GM18499 (cell line): ENCODE measurements around the gene ANKRD52.
"Not testable (repeated sequence)": the region's sequence is repeated elsewhere in the genome, so short reads cannot be mapped to it uniquely, and the experiment has no call there.

Source experiments
- ATAC-seq: cut with Tn5 transposase; IDR thresholded peaks from one replicate; pipeline ENCODE4 v1.9.1; 2021; ENCODE audit warnings: moderate number of reproducible peaks; ENCODE audit not compliant: insufficient read depth, unreplicated experiment

Gene ANKRD52

DNA sequence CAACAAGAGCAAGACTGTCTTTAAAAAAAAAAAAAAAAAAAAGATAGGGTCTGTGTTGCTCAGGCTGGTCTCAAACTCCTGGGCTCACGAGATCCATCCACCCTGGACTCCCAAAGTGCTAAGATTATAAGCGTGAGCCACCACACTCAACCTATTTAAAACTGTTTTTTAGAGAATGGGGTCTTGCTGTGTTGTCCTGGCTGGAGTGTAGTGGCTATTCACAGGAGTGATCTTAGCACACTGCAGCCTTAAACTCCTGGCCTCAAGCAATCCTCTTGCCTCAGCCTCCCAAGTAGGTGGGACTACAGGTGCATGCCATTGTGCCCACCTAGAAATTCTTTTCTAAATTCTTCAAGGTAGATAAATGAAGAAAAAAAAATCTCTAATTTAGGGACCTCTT, 16.1 kb upstream of the ANKRD52 start:
- ATAC-seq, result no peak

- ATAC-seq, result not testable (repeated sequence)
These were observed 14.3 kb upstream of the ANKRD52 start for GRCh38 chr12:56272468-56272867.

- no peak for ATAC-seq
These were observed 12.8 kb upstream of the ANKRD52 start for GRCh38 chr12:56271031-56271430.

DNA sequence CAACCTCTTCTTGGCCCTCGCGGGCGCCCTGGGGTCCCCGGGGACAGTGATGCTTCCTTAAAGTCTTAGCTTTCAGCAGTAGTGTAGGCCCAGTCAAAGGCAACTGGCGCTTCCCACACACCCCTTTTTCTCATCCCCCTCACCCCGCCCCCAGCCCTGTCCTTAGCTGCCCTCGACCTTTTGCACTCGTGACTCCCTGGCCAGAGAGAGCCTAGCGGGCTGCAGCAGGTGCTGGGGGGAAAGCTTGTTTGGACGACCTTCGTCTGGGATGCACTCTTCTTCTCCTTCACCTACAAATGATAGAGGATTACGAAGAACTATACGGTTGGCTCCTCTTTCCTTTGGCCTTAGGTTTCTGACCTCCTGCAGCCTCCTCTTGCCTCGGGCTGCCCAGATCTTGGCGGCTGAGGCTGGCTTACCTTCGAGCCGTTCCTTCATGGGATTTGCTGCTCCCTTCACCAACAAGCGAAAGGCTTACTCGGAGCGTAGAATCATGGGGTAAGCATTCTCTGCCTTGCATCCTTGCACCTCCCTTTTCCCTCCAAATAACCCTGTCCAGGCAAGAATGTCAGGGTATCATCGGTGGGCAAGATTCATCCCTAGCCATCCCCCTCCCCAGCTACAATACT, 9.4 kb upstream of the ANKRD52 start:
- no peak for ATAC-seq

DNA sequence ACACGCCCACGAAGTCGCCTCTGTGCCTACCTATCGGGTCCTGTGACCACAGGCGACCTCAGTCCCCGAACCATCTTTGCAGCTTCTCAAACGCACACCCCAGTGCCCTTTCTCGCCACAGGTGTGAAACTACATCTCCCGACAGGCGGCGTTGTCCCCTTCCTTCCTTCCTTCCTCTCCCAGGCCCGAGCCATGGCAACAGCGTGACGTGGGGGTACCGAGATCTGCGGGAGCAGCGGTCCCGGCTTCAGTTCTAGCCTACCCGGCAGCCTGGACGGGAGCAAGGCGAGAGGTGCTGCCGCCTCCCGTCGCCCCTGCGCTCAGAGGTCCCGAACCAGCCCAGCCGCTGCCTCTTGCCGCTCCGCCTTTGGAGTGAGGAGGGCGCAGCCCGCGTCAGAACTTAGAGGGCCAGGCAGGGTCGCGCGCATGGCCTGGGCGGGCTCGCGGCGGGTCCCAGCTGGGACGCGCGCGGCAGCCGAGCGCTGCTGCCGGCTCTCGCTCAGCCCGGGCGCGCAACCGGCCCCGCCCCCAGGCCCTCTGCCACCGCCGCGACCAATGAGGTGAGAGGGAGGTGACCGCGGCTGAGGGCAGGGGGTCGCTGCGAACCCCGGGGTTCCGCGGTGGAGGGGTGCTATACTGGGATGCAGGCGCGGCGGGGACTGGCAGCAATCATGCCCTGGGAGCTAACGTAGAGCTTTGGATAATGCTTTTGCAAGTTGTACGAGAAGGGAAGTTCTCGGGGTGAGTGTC, 8.7 kb upstream of the ANKRD52 start, which contains the start of gene COQ10A:
COQ10A (plus strand) TSS at position 250 of the 750 bp plus-strand sequence; CDS start at position 427, 177 bp downstream.
- no peak for ATAC-seq

DNA sequence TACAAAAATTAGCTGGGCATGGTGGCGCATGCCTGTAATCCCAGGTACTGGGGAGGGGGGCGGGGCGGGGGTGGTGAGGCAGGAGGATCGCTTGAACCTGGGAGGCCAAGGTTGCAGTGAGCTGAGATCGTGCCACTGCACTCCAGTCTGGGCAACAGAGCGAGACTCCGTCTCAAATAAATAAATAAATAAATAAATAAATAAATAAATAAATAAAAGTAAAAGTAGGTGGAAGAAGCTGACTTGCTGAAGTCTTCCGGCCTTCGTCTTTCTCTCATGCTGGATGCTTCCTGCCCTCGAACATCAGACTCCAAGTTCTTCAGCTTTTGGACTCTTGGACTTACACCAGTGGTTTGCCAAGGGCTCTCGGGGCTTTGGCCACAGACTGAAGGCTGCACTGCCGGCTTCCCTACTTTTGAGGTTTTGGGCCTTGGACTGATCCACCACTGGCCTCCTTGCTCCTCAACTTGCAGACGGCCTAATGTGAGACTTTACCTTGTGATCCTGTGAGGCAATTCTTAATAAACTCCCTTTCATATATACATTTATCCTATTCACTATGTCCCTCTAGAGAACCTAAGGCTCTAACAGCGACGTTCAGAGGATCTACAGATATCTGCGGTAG, 8.0 kb upstream of the ANKRD52 start:
- ATAC-seq, result not testable (repeated sequence)

- not testable (repeated sequence) for ATAC-seq
These were observed 4.8 kb upstream of the ANKRD52 start for GRCh38 chr12:56262955-56263354.

- ATAC-seq, result no peak
These were observed 3.5 kb upstream of the ANKRD52 start for GRCh38 chr12:56261503-56262232.

- ATAC-seq, result no peak
These were observed 2.7 kb upstream of the ANKRD52 start for GRCh38 chr12:56260921-56261320.

- no peak for ATAC-seq
These were observed 2.2 kb upstream of the ANKRD52 start for GRCh38 chr12:56260380-56260779.

DNA sequence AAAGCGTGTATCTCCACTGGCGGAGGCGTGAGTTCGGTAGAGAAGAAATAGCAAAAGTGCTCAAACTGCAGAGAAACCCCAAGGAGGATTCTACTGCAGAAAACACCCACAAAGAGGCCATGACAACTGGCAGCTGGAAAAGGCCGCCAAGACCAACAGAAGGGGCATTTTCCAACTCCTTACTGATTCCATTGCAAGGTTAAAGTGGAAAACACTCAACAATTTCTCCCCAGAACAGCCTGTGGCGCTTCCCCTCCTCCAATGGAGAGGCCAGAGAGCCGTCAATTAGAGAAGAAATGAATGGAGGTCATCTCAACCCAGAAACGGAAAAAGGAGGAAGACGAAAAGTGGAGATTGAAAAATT, 618 bp upstream of the ANKRD52 start:
- ATAC-seq, result no peak

DNA sequence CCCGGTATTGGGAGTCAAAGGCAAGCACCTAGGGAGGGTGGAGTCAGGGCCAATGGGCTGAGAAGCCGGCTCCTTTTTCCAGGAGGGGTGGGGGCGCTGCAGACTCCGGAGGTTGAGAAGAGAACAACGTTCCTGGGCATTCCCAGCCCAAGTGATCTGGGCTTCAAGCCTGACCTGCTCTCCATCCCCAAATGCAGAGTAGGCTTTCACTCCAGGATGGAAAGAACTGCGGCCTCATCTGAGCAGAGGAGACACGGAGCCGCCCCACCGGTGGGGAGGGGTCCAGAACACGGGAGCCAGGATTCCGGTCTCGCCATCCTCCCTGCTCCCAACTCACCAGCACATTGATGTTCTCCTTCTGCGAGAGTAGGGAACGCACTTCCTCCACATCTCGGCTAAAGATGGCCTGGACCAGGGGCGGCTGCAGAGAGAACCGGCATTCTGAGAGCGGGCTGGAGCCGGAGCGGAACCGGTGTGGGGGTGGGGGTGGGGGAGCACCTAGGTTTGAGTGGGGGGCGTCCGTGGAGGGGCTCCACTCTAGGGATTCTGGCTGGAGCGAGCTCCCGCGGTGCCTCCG, 605 bp downstream of the ANKRD52 start:
- no peak for ATAC-seq

DNA sequence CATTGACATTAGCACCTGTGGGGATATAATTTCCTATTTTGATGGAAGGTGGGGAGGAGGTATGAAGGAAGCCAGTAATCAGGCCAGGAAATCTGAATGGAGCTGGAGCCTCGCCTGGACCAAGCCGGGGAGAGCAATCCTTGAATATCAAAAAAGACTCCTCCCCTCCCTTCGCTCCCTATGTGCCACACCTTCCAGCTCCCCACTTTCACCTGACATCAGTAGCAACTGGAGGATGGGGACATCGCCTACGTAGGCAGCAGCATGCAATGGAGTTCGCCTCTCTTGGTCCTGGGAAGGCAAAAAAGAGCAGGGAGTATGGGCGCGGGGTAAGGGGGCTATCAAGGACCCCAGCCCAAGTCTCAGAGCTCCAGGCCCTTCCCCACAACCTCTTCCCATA, 1.1 kb downstream of the ANKRD52 start:
- ATAC-seq, result no peak

DNA sequence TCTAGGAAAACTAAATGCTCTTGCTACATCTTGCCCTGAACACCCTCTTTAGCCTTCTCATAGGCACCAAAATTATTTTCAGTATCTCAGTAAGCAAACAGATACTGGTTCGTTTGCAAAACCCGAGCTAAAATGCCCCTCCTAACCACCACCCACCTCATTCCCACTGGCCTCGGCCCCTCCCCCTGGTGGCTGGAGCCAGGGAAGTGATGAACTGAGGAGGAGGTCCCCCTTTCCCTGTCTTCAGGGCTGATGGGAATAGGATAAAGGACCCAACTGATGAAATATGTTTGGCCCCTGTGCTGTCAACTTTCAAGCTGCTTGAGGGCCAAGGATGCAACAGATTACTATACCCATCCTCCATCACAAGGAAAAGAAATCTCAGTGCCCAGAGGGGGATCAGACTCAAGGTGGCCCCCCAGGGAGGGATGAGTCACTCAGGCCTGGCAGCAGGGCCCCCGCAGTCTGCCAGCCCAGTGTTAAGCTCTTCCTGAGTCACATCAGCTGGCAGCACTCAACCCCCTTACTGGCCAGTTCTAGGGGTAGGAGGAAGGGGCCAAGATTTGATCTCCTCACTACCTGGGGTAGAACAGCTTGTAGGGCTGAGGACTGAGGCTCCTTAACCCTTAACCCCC, 1.7 kb downstream of the ANKRD52 start:
- no peak for ATAC-seq

DNA sequence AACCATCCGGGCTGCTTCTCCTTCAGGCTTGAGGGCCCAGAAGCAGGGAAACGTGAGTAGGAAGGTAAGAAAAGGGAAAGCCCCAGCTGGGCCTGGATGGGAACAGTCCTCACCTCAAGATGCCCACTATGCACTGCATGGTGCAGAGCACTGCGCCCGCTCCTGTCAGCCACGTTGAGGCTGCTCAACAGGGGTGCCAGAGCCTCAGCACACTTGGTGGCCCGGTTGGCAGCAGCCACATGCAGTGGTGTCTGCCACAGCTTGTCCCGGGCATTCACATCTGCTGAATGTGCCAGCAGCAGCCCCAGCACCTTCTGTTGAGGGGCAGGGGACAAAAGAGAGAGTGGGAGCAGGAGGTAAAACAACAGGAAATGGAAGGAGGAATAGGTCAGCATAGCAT, 2.5 kb downstream of the ANKRD52 start:
- ATAC-seq, result no peak

GRCh38 chr12:56253091-56253490, 5.1 kb downstream of the ANKRD52 start:
- ATAC-seq, result no peak

DNA sequence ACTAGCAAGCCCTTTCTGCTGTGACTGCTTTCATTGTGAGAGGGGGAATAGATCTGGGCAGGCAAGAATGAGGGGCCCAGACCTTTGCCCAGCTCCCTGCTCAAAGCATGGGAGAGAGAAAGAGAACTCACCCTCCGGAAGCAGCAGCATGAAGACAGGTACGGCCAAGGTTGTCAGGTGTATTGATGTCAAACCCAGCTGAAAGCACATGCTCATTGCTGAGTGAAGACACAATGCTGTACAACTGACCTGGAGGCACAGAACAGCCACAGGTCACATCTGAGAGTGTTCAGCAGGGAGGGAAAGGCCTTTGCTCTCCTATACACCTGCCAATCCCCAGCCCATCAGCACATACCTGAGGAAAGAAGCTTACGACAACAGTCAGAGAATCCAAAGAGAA, 5.5 kb downstream of the ANKRD52 start:
- ATAC-seq, result no peak

DNA sequence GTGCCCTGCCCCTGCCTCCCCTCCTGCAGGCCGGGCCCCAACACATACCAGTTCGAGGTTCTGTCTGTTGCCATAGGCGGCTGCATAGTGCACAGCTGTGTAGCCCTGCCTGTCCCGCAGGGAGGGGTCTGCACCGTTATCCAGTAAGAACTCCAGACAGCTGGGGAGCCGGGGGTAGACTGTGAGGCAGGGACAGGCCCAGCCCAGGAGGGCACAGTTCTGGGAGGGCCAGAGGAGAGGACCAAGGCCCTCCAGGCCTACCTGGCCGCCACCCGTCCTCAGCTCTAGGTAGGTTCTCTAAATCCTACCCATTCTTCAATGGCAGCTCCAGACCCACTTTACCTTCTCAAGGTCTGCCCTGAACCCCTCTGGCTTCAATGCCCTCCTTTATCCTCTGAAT, 9.5 kb downstream of the ANKRD52 start:
- ATAC-seq, result no peak

DNA sequence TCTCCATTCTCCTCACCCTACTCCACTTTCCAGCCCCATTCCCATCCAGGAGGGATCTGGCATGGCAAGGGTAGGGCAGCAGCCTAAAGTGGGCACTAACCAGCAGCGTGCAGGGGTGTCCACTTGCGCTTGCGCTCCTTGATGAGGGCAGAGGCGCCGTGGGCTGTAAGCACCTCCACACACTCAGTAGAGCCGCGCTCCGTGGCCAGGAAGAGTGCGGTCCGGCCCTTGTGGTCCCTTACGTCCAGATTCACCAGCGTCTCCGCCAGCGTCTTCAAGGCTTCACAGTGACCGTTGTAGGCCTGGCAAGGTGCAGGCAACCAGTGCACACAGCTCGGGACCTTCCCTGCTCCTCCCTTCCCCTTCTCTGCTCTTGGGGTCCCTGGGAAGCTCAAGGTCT, 10.3 kb downstream of the ANKRD52 start:
- ATAC-seq, result no peak

DNA sequence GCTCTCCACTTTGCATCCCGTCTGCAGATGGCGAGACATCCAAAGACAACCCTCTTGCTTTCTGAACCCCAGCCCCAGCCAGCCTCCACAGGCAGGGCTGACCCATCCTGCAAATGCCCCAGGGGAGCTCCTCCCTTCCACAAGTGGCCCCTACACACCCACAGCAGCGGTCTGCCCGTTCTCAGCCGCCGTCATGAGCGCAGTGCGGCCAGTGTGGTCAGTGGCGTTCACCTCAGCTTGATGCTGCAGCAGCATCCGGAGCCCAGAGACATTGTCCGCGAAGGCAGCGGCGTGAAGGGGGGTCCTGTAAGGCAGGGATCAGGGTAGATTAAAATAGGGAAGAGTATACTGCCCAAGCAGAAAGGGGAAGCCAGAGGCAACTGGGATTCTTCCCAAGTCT, 13.7 kb downstream of the ANKRD52 start:
- no peak for ATAC-seq
